ENCODE results near the gene TINAGL1. TPM values are rescaled to one million over a fixed set of nuclear protein-coding genes. Genes with fewer than 3 reads are reported as not detected.

Gene TINAGL1
- total and polyA plus RNA-seq, 2 of the 13 experiments (the other 11 are each of a cell fraction or from before 2014, with no cell fraction given) = 24.7 to 76.8 TPM

DNA sequence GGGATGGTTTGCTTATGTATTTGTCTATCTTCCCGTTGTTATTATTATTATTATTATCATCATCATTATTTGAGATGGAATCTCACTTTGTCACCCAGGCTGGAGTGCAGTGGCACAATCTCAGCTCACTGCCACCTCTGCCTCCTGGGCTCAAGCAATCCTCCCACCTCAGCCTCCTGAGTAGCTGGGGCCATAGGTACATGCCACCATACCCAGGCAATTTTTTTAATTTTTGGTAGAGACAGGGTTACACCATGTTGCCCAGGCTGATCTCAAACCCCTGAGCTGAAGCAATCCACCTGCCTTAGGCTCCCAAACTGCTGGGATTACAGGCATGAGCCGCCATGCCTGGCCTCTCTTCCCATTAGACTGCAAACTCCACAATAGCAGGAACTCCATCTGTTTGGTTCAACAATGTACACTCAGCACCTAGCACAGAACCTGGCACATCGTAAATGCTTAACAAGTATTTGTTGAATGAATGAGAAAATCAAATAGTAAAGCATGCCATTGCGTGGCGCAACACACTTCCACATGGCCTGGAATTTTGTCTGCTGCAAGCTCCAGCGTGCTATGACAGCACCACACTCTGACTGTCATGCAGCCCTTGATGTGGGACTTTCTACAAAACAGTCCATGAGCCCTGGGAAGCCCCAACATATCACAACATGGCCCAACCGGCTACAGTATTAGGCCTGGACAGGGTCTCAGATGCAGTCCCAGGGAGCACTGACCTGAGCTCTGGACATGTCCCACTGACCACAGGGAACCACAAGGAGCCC, 3.8 kb upstream of the TINAGL1 start (continued):
- TF ChIP-seq, protein P1, sequence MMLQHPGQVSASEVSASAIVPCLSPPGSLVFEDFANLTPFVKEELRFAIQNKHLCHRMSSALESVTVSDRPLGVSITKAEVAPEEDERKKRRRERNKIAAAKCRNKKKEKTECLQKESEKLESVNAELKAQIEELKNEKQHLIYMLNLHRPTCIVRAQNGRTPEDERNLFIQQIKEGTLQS (CRISPR knock-in tag; IDR thresholded peaks at IDR 0.05) = no peak
- TF ChIP-seq ZNF430 (CRISPR knock-in tag; IDR thresholded peaks at IDR 0.05) (no peak), TBX3 (IDR thresholded peaks at IDR 0.05; ENCODE audit: borderline replicate concordance) (no peak), ZNF180 (CRISPR knock-in tag; IDR thresholded peaks at IDR 0.05; ENCODE audit: borderline replicate concordance, low read depth) (no peak), ZNF652 (CRISPR knock-in tag; IDR thresholded peaks at IDR 0.05; ENCODE audit: borderline replicate concordance, low read depth) (no peak), POGZ (CRISPR knock-in tag; IDR thresholded peaks at IDR 0.05) (no peak), PHF21A (CRISPR knock-in tag; IDR thresholded peaks at IDR 0.05) (peak; percentile 46; the same call in 1 of the 2 replicates), SATB2 (CRISPR knock-in tag; IDR thresholded peaks at IDR 0.05) (no peak), ZNF383 (CRISPR knock-in tag; IDR thresholded peaks at IDR 0.05; ENCODE audit: borderline replicate concordance) (no peak), KDM3A (CRISPR knock-in tag; IDR thresholded peaks at IDR 0.05; ENCODE audit: low read depth) (no peak)
- TF ChIP-seq, protein P2, sequence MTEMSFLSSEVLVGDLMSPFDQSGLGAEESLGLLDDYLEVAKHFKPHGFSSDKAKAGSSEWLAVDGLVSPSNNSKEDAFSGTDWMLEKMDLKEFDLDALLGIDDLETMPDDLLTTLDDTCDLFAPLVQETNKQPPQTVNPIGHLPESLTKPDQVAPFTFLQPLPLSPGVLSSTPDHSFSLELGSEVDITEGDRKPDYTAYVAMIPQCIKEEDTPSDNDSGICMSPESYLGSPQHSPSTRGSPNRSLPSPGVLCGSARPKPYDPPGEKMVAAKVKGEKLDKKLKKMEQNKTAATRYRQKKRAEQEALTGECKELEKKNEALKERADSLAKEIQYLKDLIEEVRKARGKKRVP (CRISPR knock-in tag; IDR thresholded peaks at IDR 0.05) = peak in 1 of 2 experiments; percentile 91; a peak in 2 of 4 replicates
- TF ChIP-seq, protein P3, sequence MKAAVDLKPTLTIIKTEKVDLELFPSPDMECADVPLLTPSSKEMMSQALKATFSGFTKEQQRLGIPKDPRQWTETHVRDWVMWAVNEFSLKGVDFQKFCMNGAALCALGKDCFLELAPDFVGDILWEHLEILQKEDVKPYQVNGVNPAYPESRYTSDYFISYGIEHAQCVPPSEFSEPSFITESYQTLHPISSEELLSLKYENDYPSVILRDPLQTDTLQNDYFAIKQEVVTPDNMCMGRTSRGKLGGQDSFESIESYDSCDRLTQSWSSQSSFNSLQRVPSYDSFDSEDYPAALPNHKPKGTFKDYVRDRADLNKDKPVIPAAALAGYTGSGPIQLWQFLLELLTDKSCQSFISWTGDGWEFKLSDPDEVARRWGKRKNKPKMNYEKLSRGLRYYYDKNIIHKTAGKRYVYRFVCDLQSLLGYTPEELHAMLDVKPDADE (CRISPR knock-in tag; IDR thresholded peaks at IDR 0.05) = no peak
- TF ChIP-seq, protein P4, sequence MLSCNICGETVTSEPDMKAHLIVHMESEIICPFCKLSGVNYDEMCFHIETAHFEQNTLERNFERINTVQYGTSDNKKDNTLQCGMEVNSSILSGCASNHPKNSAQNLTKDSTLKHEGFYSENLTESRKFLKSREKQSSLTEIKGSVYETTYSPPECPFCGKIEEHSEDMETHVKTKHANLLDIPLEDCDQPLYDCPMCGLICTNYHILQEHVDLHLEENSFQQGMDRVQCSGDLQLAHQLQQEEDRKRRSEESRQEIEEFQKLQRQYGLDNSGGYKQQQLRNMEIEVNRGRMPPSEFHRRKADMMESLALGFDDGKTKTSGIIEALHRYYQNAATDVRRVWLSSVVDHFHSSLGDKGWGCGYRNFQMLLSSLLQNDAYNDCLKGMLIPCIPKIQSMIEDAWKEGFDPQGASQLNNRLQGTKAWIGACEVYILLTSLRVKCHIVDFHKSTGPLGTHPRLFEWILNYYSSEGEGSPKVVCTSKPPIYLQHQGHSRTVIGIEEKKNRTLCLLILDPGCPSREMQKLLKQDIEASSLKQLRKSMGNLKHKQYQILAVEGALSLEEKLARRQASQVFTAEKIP (CRISPR knock-in tag; IDR thresholded peaks at IDR 0.05; ENCODE audit: borderline replicate concordance) = no peak
- TF ChIP-seq, protein P5, sequence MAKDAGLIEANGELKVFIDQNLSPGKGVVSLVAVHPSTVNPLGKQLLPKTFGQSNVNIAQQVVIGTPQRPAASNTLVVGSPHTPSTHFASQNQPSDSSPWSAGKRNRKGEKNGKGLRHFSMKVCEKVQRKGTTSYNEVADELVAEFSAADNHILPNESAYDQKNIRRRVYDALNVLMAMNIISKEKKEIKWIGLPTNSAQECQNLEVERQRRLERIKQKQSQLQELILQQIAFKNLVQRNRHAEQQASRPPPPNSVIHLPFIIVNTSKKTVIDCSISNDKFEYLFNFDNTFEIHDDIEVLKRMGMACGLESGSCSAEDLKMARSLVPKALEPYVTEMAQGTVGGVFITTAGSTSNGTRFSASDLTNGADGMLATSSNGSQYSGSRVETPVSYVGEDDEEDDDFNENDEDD (CRISPR knock-in tag; IDR thresholded peaks at IDR 0.05; ENCODE audit: borderline replicate concordance) = no peak; the same call in 1 of the 2 replicates
- TF ChIP-seq, protein P6, sequence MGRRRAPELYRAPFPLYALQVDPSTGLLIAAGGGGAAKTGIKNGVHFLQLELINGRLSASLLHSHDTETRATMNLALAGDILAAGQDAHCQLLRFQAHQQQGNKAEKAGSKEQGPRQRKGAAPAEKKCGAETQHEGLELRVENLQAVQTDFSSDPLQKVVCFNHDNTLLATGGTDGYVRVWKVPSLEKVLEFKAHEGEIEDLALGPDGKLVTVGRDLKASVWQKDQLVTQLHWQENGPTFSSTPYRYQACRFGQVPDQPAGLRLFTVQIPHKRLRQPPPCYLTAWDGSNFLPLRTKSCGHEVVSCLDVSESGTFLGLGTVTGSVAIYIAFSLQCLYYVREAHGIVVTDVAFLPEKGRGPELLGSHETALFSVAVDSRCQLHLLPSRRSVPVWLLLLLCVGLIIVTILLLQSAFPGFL (CRISPR knock-in tag; IDR thresholded peaks at IDR 0.05) = no peak
- TF ChIP-seq, protein P7, sequence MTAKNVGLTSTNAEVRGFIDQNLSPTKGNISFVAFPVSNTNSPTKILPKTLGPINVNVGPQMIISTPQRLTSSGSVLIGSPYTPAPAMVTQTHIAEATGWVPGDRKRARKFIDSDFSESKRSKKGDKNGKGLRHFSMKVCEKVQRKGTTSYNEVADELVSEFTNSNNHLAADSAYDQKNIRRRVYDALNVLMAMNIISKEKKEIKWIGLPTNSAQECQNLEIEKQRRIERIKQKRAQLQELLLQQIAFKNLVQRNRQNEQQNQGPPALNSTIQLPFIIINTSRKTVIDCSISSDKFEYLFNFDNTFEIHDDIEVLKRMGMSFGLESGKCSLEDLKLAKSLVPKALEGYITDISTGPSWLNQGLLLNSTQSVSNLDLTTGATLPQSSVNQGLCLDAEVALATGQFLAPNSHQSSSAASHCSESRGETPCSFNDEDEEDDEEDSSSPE (CRISPR knock-in tag; IDR thresholded peaks at IDR 0.05) = no peak
- TF ChIP-seq, protein P8, sequence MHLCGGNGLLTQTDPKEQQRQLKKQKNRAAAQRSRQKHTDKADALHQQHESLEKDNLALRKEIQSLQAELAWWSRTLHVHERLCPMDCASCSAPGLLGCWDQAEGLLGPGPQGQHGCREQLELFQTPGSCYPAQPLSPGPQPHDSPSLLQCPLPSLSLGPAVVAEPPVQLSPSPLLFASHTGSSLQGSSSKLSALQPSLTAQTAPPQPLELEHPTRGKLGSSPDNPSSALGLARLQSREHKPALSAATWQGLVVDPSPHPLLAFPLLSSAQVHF (CRISPR knock-in tag; IDR thresholded peaks at IDR 0.05) = no peak
- TF ChIP-seq, protein P9, sequence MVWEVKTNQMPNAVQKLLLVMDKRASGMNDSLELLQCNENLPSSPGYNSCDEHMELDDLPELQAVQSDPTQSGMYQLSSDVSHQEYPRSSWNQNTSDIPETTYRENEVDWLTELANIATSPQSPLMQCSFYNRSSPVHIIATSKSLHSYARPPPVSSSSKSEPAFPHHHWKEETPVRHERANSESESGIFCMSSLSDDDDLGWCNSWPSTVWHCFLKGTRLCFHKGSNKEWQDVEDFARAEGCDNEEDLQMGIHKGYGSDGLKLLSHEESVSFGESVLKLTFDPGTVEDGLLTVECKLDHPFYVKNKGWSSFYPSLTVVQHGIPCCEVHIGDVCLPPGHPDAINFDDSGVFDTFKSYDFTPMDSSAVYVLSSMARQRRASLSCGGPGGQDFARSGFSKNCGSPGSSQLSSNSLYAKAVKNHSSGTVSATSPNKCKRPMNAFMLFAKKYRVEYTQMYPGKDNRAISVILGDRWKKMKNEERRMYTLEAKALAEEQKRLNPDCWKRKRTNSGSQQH (CRISPR knock-in tag; IDR thresholded peaks at IDR 0.05; ENCODE audit: low read depth) = 0 out of 2 replicates have a peak, but pooled peaks have one; percentile 58

Data from HepG2 (cell line).